GM18499 (cell line): ENCODE measurements around the gene GGTLC2.
"Not testable (repeated sequence)": the region's sequence is repeated elsewhere in the genome, so short reads cannot be mapped to it uniquely, and the experiment has no call there.

Source experiments
- ATAC-seq: cut with Tn5 transposase; IDR thresholded peaks from one replicate; pipeline ENCODE4 v1.9.1; 2021; ENCODE audit warnings: moderate number of reproducible peaks; ENCODE audit not compliant: insufficient read depth, unreplicated experiment

GGTLC2 gene

DNA sequence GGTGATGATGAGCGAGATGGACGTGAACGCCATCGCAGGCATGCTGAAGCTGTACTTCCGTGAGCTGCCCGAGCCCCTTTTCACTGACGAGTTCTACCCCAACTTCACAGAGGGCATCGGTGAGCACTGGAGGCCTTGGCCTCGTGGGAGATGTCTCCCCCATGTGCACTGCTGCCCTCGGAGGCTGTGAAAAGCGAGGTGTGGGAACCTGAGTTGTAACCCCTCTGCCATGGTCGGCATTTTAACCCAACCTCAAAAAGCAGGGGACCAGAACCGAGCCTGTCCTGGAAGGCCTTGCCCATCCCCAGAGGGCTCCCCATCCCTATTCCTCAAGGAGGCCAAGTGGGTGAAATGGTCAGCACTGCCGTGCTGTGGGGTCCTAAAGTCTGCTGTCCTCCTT, 10.9 kb upstream of the GGTLC2 start:
- not testable (repeated sequence) for ATAC-seq

DNA sequence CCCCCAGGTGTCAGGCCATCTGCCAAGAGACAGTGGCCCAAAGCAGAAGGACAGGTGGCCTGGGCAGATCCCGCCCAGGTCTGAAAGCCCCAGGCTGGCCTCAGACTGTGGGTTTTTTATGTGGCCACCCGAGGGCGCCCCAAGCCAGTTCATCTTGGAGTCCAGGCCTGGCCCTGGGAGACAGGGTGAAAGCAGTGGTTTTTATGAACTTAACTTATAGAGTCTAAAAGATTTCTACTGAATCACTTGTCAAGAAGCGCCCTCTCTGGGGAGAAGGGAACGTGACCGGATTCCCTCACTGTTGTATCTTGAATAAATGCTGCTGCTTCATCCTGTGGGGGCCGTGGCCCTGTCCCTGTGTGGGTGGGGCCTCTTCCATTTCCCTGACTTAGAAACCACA, 8.2 kb upstream of the GGTLC2 start:
- ATAC-seq = not testable (repeated sequence)

DNA sequence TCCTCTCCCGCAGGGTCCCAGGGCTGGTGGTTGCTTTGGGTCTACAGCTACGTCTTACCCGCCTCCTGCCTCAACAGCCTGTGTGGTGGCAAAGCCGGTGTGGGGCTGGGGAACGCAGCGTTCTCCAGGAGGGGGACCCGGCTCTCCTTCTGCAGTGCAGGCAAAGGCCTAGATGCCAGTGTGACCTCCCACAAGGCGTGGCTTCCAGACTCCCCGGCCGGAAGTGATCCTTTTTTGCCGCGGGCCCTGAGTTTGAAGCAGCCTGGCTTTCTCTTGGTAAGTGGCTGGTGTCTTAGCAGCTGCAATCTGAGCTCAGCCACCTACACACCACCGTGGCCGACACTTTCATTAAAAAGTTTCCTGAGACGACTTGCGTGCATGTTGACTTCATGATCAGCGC, 6.1 kb upstream of the GGTLC2 start:
- ATAC-seq = not testable (repeated sequence)

DNA sequence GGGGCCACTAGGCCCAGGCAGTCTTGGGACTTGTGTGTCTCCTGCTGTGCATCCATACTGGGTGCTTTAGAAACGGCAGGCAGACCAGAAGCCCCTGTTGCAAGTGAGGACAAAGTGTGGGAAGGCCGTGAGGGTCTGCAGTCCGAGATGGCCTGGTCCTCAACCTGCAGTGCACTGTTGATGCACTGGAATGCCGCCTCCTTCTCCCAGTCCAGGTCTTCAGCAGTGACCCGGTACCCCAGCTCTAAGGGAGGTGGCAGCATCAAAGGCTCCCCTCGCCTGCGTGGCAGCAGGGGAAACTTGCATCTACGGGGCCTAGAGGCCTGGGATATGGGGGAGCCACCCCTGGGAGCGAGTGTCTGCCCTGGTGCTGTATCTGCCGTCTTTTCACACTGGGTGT, 2.2 kb upstream of the GGTLC2 start:
- not testable (repeated sequence) for ATAC-seq

DNA sequence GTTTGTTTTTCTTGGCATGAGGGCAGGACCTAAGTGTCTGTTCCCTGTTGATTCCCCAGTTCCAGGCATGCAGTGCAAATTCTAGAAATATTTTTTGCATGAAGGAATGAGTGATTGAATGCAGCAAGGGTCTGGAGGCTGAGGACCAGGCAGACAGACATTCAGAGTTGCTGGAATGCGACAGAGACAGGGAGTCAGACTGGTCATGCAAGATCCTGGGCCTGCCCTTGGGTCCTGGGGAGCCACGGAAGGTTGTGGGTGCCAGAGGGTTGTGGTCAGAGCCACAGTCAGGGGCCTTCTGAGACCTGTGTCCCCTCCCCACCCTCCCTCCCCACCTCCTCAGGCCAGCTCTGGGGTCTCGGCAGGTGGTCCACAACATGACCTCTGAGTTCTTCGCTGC, 1.6 kb downstream of the GGTLC2 start:
- not testable (repeated sequence) for ATAC-seq

DNA sequence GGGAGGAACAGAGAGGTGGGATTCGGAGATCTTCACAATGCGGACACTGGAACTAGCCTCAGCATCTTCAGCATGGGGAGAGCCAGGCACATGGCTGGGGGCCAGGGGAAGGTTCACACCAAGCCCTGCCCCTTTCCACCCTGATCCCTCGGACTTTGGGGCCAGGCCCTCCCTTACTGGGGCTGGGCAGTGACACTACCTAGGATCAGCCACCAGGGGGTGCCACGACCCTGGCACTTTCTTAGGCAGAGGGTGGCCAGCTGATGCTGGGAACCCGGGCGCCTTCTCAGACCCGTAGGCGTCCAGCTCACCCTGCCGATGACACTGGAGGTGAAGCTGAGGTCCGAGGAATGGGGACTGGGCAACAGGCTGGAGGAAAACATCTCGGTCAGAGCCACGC, 3.5 kb downstream of the GGTLC2 start:
- not testable (repeated sequence) for ATAC-seq

DNA sequence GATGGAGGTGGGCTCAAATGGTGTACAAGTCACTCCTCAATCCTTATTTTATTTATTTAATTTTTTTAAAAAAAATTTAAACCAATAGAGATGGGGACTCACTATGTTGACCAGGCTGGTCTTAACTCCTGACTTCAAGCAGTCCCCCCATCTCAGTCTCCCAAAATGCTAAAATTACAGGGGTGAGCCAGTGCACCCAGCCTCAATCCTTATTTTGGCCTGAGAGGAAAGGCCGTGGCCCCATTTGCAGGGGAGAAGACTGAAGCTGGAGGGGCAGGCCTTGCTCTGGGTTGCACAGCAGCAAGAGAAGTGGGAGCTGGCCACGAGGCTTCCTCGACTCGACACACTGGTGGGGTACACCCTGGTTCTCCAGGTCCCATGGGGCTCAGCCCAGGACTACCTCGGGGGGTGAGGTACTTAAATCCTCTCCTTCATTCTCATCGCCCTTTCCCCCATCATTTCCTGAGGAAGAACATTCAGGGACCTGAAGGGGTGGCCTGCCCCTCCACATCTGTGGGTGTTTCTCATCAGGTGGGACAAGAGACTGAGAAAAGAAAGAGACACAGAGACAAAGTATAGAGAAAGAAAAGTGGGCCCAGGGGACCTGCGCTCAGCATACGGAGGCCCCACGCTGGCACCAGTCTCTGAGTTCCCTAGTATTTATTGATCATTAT, 4.6 kb downstream of the GGTLC2 start:
- not testable (repeated sequence) for ATAC-seq

DNA sequence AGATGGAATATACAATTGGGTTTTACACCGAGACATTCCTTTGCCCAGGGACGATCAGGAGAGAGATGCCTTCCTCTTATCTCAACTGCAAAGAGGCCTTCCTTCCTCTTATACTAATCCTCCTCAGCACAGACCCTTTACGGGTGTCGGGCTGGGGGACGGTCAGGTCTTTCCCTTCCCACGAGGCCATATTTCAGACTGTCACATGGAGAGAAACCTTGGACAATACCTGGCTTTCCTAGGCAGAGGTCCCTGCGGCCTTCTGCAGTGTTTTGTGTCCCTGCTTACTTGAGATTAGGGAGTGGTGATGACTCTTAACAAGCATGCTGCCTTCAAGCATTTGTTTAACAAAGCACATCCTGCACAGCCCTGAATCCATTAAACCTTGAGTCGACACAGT, 5.3 kb downstream of the GGTLC2 start:
- not testable (repeated sequence) for ATAC-seq

DNA sequence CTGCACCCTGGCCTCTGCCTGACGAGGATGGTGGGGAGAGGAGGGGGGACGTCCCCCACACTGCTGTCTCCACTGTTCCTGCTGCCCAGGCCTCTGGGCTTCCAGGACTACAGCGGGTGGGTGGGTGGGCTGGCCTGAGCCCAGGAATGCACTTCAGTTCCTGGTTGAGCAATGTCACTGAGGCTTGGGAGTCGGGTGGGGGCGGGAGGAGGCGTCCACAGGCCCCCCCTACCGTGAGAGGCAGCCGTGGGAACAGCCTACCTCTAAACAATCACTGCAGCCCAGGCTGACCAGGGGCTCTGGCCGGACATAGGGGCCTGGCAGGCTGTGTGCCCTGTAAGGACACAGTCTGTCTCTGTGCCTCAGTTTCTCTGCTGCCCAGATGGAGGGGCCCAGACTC, 6.0 kb downstream of the GGTLC2 start:
- not testable (repeated sequence) for ATAC-seq

DNA sequence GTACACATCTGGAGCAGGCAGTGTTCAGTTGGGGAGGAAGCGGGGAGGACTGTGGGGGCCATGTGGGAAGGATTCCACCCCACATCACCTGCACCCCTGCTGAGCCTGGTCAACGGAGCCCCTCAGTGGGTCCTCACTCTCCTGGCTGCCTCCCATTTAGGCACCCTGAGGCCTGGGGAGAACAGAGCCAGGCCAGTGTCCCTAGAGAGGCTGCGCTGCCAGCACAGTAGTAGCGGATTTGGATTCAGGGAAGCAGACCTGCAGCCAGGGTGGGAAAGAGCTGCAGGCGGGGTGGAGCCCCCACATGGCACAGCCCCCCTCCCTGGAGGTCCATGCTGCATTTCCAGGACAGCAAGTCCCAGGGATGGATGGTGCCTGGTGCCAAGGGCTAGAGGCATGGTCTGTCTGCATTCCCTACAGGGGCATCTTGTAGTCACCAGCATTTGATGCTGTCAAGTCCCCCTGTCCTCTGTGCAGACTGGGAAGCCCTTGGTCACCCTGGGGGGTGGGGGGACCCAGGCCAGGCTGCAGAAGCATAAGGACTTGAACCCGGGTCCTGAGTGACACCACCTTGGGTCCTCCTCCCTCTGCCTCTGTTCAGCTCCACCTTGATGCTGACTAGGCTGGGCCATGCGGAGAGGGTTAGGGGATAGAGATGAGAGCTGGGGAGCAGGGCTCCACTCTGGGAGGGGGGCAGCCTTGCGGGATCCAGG, 6.5 kb downstream of the GGTLC2 start:
- ATAC-seq = not testable (repeated sequence)

DNA sequence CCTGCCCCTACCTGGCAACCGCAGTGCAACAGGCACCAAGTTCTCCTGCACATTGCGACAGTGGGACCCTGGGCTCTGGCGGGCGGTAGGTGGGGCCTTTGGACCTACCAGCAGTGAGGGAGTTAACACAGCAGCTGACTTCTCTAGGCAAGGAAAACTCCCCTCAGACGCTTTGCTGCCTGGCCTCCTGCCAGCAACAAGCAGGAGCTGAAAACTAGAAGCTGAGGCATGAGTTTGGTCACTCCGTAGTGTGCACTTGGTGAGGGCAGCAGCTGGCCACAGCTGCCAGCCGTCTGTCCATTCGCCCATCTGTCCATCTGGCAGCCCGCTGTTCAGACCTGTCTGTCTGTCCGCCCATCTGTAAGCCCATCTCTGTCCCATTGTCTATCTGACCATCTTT, 7.2 kb downstream of the GGTLC2 start:
- ATAC-seq = not testable (repeated sequence)

DNA sequence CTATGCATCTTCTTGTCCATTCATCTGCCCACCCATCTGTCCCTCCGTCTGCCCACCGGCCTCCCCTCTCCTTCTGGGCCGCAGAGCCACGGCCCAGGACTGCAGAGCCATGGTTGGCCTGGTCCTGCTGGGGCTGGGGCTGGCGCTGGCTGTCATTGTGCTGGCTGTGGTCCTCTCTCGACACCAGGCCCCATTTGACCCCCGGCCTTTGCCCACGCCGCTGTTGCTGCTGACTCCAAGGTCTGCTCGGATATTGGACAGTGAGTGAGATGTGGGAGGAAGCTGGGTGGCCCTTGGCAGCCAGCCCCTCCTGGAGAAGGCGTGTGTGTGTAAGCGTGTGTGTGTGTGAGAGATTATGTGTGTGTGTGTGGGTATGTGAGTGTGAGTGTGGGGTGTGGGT, 7.7 kb downstream of the GGTLC2 start:
- ATAC-seq = not testable (repeated sequence)

DNA sequence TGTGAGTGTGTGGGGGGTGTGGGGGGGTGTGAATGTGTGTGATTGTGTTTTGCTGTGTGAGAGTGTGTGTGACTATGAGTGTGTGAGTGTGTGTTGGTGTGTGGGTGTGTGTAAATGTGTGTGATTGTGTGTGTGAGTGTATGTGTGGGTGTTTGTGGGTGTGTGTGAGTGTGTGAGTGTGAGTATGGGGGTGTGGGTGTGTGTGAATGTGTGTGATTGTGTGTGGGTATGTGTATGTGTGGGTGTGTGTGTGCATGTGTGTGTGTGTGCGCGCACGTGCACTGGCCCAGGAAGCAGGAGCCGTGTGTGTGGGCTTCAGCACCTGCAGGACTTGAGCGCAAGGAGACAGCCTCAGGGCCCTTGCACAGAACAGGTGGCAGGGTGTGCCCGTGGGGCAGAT, 8.2 kb downstream of the GGTLC2 start:
- not testable (repeated sequence) for ATAC-seq

DNA sequence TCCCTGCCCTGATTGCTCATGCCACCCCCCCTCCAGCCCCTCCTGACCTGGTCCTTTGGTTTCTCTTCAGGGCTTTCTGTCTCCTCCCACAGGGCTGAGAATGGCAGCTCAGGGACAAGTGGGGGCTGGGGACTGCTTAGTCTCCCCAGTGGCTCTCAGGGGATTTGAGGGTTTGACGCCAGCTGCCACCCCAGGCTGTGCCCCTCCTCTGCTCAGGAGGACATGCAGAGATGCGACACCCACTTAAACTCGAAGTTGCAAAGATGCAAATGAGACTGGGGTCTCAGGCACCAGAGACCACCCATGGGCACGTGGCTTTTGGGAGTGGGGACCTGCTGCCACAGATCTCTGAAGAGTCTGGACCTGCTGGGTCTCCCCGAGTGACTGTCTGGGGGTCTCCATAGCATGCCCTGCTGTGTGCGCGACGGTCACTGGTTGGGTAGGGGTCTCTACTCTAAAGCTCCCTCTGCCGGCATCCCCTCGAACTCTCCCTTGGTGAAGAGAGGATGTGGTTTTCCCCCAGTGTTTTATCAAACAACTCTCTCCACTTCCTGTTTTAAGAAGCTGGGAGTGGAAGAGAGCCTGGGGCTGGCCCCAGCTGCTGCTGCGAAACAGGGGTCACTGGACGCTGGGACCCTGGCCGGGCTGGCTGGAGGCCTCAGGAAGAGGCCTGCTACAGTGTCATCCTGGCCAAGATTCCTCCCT, 9.4 kb downstream of the GGTLC2 start:
- ATAC-seq = not testable (repeated sequence)

DNA sequence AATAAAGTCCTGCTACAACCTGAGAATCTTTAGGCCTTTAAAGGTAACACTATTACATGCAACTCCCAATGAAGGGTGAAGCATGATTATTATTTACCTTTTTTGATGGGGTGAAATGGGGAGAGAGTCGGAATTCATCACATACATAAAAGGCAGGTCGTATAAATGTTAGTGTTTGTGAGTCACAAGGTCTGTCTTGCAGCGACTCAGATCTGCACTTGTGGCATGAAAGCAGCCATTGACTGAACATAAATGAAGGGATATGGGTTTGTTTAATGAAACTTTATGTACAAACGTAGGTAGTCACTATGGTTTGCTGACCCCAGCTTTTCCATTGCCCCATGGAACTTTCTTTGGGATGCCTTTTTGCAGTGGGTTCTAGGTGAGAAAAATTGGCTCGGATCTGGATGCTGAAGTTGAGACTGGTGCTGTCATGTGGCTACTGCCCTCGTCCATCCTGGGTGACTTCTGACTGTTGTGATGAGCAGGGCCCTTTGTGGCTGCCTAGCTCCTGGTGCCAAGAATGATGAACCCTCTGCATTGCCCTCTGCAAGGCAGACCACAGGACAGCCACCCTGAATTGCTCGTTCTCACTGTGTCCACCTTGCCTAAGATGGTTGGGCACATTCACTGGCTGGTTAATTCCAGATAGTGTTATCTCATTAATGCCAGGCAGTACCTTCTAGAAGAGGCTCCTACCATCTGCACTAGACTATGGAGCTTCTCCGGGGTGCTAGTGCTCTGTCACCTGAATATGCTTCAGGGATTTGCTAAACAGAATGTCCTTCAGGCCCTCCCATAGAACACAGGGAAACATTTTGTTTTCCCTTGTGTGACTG, 11.3 kb downstream of the GGTLC2 start:
- ATAC-seq = no peak

DNA sequence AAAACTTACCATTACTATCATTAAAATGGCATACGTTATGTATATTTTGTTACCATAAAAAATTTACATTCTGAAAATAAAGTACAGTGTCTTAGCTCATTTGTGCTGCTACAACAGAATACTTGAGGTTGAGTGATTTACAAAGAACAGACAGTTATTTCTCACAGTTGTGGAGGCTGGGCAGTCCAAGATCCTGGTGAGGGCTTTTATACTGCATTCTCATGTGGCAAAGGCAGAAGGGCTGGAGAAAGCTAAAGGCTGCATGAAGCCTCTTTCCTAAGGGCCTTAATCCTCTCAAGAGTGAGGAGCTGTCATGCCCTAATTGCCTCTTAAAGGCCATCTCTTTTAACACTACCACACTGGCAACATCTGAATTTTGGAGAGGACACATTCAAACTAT, 13.3 kb downstream of the GGTLC2 start:
- ATAC-seq = no peak

DNA sequence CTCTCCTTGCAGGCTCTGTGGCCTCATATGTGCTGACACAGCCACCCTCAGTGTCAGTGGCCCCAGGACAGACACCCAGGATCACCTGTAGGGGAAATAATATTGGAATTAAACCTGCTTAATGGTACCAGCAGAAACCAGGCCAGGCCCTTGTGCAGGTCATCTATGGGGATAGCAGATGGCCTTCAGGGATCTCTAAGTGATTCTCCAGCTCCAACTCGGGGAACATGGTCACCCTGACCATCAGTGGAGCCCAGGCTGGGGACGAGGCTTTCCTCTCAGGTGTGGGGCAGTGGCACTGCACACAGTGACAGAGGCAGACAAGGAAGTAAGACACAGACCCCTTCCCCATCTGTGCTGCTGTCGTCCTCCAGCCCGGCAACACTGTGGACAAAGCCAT, 16.9 kb downstream of the GGTLC2 start:
- ATAC-seq = no peak

DNA sequence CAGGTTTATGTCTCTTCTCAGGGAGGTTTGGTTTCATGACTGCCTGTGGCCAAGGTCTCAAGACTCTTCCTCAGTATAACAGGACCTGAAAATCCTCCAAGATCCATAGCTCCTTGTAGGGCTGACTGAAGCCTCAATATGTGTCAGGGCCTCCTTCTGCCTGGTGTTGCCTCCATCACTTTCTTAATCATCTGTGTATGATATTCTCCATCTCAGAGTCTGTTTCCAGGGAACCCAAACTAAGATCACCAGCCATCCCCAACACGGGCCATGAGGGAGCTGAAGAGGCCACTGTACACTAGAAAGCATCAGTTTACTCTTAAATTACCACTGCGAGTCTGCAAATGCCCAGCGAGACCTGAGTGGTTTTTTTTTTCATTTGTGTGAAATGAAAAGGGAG, 17.7 kb downstream of the GGTLC2 start:
- no peak for ATAC-seq

DNA sequence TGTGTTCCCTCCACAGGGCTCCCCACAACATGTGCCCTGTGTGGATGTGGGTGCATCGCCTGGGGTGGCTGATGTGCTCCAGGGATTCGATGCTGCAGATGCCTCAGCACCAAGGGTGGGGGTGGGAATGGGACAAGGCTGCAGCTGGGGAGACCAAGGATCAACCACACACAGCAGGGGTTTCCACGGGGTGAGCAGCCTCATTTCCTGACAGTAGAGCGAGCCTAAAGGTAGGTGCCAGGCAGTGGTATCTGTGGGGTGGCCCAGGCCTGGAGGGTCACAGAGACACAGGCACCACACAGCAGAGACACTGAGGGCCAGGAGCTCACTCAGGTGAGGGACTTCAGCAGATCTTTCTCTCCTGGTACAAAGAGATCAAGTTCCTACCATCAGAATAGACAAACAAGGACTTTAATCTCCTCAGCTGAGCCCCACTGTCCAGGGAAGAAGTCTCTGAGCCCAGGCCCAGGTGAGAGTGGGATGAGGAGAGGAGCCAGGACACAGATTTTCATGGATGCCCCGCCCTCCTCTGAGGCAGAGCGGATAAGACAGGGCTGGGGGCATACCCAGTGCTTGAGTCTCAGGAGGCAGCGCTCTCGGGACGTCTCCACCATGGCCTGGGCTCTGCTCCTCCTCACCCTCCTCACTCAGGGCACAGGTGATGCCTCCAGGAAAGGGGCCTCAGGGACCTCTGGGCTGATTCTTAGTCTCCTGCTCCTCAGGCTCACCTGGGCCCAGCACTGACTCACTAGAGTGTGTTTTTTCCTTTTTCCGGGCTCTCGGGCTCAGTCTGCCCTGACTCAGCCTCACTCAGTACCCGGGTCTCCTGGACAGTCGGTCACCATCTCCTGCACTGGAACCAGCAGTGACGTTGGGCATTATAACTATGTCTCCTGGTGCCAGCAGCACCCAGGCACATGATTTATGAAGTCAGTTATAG, 19.7 kb downstream of the GGTLC2 start:
- ATAC-seq = no peak
